SH-SY5Y (cell line): ENCODE results near the gene ANKRD16.

Experiments used
- GATA2 ChIP-seq: IDR thresholded peaks from 2 replicates; pipeline ENCODE4 v1.6.1; 2011; ENCODE audit warnings: mild to moderate bottlenecking, low read depth, low read length
- GATA3 ChIP-seq: IDR thresholded peaks from 2 replicates; pipeline ENCODE4 v1.6.1; 2011; ENCODE audit warnings: low read depth, mild to moderate bottlenecking, low read length, moderate library complexity

GRCh38 chr10:5937016-5937415, 47.3 kb upstream of the ANKRD16 start:
- TF ChIP-seq GATA2 (no peak), GATA3 (no peak)
